Amygdala (tissue), 56 donors: Measurements from ENCODE around the gene STAT5B.
"Not testable (repeated sequence)": the region's sequence is repeated elsewhere in the genome, so short reads cannot be mapped to it uniquely, and the experiment has no call there.

Experiments
- DNase-seq, 56 donors: peaks; one replicate each; lab custom pipeline; 2025; lab: John Stamatoyannopoulos, UW

STAT5B gene

GRCh38 chr17:42241871-42242270 lies 34.3 kb downstream of the STAT5B start:
- DNase-seq, result no peak

GRCh38 chr17:42240863-42241262 lies 35.3 kb downstream of the STAT5B start:
- not testable (repeated sequence) for DNase-seq

- DNase-seq, result no peak
Measured at GRCh38 chr17:42240201-42240600, 36.0 kb downstream of the STAT5B start.

GRCh38 chr17:42239576-42239975 lies 36.6 kb downstream of the STAT5B start:
- not testable (repeated sequence) for DNase-seq

GRCh38 chr17:42236760-42237159 lies 39.4 kb downstream of the STAT5B start:
- DNase-seq, result no peak

- no peak for DNase-seq
Measured at GRCh38 chr17:42233994-42234393, 42.2 kb downstream of the STAT5B start.

GRCh38 chr17:42233156-42233555 lies 43.0 kb downstream of the STAT5B start:
- DNase-seq, result no peak

GRCh38 chr17:42230225-42230624 lies 46.0 kb downstream of the STAT5B start:
- DNase-seq, result no peak

- DNase-seq, result no peak
Measured at GRCh38 chr17:42227849-42228700, 48.1 kb downstream of the STAT5B start.

- no peak for DNase-seq
Measured at GRCh38 chr17:42225646-42226045, 50.5 kb downstream of the STAT5B start.

GRCh38 chr17:42224651-42225050 lies 51.5 kb downstream of the STAT5B start:
- no peak for DNase-seq

- DNase-seq, result peak in 12 of 56 donors; percentile 0 to 34 (median 16)
Measured at GRCh38 chr17:42221886-42222745, 54.1 kb downstream of the STAT5B start.

- DNase-seq, result not testable (repeated sequence)
Measured at GRCh38 chr17:42219280-42219679, 56.9 kb downstream of the STAT5B start.

- no peak for DNase-seq
Measured at GRCh38 chr17:42214156-42214555, 62.0 kb downstream of the STAT5B start.

- DNase-seq, result peak in 1 of 56 donors; percentile 68
Measured at GRCh38 chr17:42212382-42212781, 63.8 kb downstream of the STAT5B start.

GRCh38 chr17:42211921-42212341 lies 64.3 kb downstream of the STAT5B start:
- DNase-seq, result peak in 51 of 56 donors; percentile 10 to 84 (median 59)

- no peak for DNase-seq
Measured at GRCh38 chr17:42210046-42210445, 66.1 kb downstream of the STAT5B start.

- DNase-seq, result not testable (repeated sequence)
Measured at GRCh38 chr17:42206153-42206612, 70.0 kb downstream of the STAT5B start.

GRCh38 chr17:42203354-42203753 lies 72.8 kb downstream of the STAT5B start:
- DNase-seq, result no peak

- no peak for DNase-seq
Measured at GRCh38 chr17:42202696-42203095, 73.5 kb downstream of the STAT5B start.

GRCh38 chr17:42202159-42202558 lies 74.0 kb downstream of the STAT5B start:
- DNase-seq, result no peak
